GM21529 (cell line): ENCODE measurements around the gene IL19.
"Not testable (repeated sequence)": the region's sequence is repeated elsewhere in the genome, so short reads cannot be mapped to it uniquely, and the experiment has no call there.

ENCODE experiments used
- ATAC-seq: cut with Tn5 transposase; IDR thresholded peaks from one replicate; pipeline ENCODE4 v1.9.1; 2021; ENCODE audit not compliant: unreplicated experiment

Gene IL19

GRCh38 chr1:206828765-206829164 lies 58.2 kb downstream of the IL19 start:
- no peak for ATAC-seq

- ATAC-seq = no peak
Measured at GRCh38 chr1:206829282-206829681, 58.7 kb downstream of the IL19 start.

GRCh38 chr1:206829875-206830274 lies 59.3 kb downstream of the IL19 start:
- ATAC-seq = no peak

GRCh38 chr1:206831650-206832049 lies 61.1 kb downstream of the IL19 start:
- ATAC-seq = no peak

GRCh38 chr1:206832352-206832880 lies 61.8 kb downstream of the IL19 start:
- ATAC-seq = no peak

- ATAC-seq = no peak
Measured at GRCh38 chr1:206833106-206833680, 62.6 kb downstream of the IL19 start.

GRCh38 chr1:206833801-206834200 lies 63.2 kb downstream of the IL19 start:
- no peak for ATAC-seq

GRCh38 chr1:206834217-206834616 lies 63.6 kb downstream of the IL19 start:
- ATAC-seq = no peak

GRCh38 chr1:206834711-206835110 lies 64.1 kb downstream of the IL19 start:
- ATAC-seq = no peak

- ATAC-seq = no peak
Measured at GRCh38 chr1:206835186-206835585, 64.6 kb downstream of the IL19 start.

- no peak for ATAC-seq
Measured at GRCh38 chr1:206836111-206836510, 65.5 kb downstream of the IL19 start.

GRCh38 chr1:206839006-206839560 lies 68.5 kb downstream of the IL19 start:
- no peak for ATAC-seq

- ATAC-seq = no peak
Measured at GRCh38 chr1:206839857-206840256, 69.3 kb downstream of the IL19 start.

GRCh38 chr1:206841609-206842323 lies 71.2 kb downstream of the IL19 start:
- no peak for ATAC-seq

- no peak for ATAC-seq
Measured at GRCh38 chr1:206842854-206843253, 72.3 kb downstream of the IL19 start.

GRCh38 chr1:206843626-206844025 lies 73.1 kb downstream of the IL19 start:
- no peak for ATAC-seq

GRCh38 chr1:206846487-206846886 lies 75.9 kb downstream of the IL19 start:
- no peak for ATAC-seq

- no peak for ATAC-seq
Measured at GRCh38 chr1:206847337-206847834, 76.8 kb downstream of the IL19 start.

GRCh38 chr1:206847946-206848345 lies 77.4 kb downstream of the IL19 start:
- ATAC-seq = no peak

- ATAC-seq = no peak
Measured at GRCh38 chr1:206850401-206850800, 79.8 kb downstream of the IL19 start.

GRCh38 chr1:206851341-206852010 lies 80.9 kb downstream of the IL19 start:
- ATAC-seq = no peak

- not testable (repeated sequence) for ATAC-seq
Measured at GRCh38 chr1:206852662-206853061, 82.1 kb downstream of the IL19 start.
